Endothelial cell of umbilical vein (primary cell): ENCODE results near the gene TIAM1.

Source experiments
- FOS ChIP-seq: IDR thresholded peaks from 2 replicates; pipeline ENCODE4 v1.6.1; 2011; ENCODE audit warnings: mild to moderate bottlenecking, low read length, moderate library complexity, borderline replicate concordance; ENCODE audit not compliant: insufficient read depth
- GATA2 ChIP-seq: IDR thresholded peaks from 2 replicates; pipeline ENCODE4 v1.7.0; 2011; ENCODE audit warnings: low read depth, mild to moderate bottlenecking, moderate library complexity, mixed read lengths, low read length; ENCODE audit not compliant: insufficient read length, insufficient read depth
- MYC ChIP-seq: IDR thresholded peaks from one replicate; pipeline ENCODE4 v1.6.1; 2011; ENCODE audit warnings: mild to moderate bottlenecking, low read depth, low read length
- POLR2A ChIP-seq: IDR thresholded peaks from 2 replicates; pipeline ENCODE4 v1.6.1; 2012; ENCODE audit warnings: low read depth, mild to moderate bottlenecking, control low read depth, low read length
- POLR2AphosphoS5 ChIP-seq: IDR thresholded peaks from 2 replicates; pipeline ENCODE4 v1.6.1; 2012; ENCODE audit warnings: low read depth, mild to moderate bottlenecking, control low read depth, low read length, moderate library complexity; ENCODE audit not compliant: insufficient read depth
- TF ChIP-seq, protein P1 (sequence below), 2 donors: IDR thresholded peaks; 1 replicate in 1 of 2; 2 replicates in 1 of 2; pipeline ENCODE4 v1.5.1; 2011; ENCODE audit warnings: low read length in 2 of 2, mild to moderate bottlenecking in 2 of 2, moderate library complexity in 2 of 2, control low read depth in 1 of 2, inconsistent platforms in 1 of 2, low read depth in 1 of 2; ENCODE audit not compliant: insufficient read depth in 1 of 2; ENCODE audit errors: extremely low read depth in 1 of 2
- TF ChIP-seq, protein P2 (sequence below): IDR thresholded peaks from 2 replicates; pipeline ENCODE4 v1.6.1; 2011; ENCODE audit not compliant: insufficient read depth, insufficient read length

- TF ChIP-seq POLR2A (no peak), POLR2AphosphoS5 (no peak), GATA2 (no peak), MYC (no peak), FOS (no peak)
- TF ChIP-seq, protein P1, sequence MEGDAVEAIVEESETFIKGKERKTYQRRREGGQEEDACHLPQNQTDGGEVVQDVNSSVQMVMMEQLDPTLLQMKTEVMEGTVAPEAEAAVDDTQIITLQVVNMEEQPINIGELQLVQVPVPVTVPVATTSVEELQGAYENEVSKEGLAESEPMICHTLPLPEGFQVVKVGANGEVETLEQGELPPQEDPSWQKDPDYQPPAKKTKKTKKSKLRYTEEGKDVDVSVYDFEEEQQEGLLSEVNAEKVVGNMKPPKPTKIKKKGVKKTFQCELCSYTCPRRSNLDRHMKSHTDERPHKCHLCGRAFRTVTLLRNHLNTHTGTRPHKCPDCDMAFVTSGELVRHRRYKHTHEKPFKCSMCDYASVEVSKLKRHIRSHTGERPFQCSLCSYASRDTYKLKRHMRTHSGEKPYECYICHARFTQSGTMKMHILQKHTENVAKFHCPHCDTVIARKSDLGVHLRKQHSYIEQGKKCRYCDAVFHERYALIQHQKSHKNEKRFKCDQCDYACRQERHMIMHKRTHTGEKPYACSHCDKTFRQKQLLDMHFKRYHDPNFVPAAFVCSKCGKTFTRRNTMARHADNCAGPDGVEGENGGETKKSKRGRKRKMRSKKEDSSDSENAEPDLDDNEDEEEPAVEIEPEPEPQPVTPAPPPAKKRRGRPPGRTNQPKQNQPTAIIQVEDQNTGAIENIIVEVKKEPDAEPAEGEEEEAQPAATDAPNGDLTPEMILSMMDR (IDR thresholded peaks at IDR 0.05; ENCODE audit: extremely low read depth in 1 of 2, insufficient read depth in 1 of 2, low read depth in 1 of 2, low read length in 2 of 2) = no peak
- TF ChIP-seq, protein P2, sequence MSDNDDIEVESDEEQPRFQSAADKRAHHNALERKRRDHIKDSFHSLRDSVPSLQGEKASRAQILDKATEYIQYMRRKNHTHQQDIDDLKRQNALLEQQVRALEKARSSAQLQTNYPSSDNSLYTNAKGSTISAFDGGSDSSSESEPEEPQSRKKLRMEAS = no peak
These were observed 76.4 kb downstream of the TIAM1 start for GRCh38 chr21:31267644-31268043.
